Activated CD4-positive, alpha-beta T cell treated with anti-CD3 and anti-CD28 coated beads, Interleukin-2, amount 10 ng/mL, durations not matched to agents 24 days and 14 days (primary cell): ENCODE results near the gene KSR2. TPM values are rescaled to one million over a fixed set of nuclear protein-coding genes. Genes with fewer than 3 reads are reported as not detected.

ENCODE experiments used
- DNase-seq: peaks from one replicate; pipeline ENCODE4 v3.0.0; 2022
- H3K27ac Mint-ChIP-seq: one replicate; pipeline ENCODE4 v1.8.0; 2022; ENCODE audit warnings: mild to moderate bottlenecking, mixed read lengths
- H3K27me3 Mint-ChIP-seq: one replicate; pipeline ENCODE4 v1.8.0; 2022; ENCODE audit warnings: mixed read lengths
- H3K36me3 Mint-ChIP-seq: one replicate; pipeline ENCODE4 v1.8.0; 2022; ENCODE audit warnings: low read depth, mild to moderate bottlenecking, mixed read lengths
- H3K4me1 Mint-ChIP-seq: one replicate; pipeline ENCODE4 v1.8.0; 2021; ENCODE audit warnings: mixed read lengths
- H3K4me3 Mint-ChIP-seq: one replicate; pipeline ENCODE4 v1.8.0; 2022; ENCODE audit warnings: mild to moderate bottlenecking, moderate library complexity, mixed read lengths
- H3K9me3 Mint-ChIP-seq: one replicate; pipeline ENCODE4 v1.8.0; 2021; ENCODE audit warnings: mixed read lengths
- intact Hi-C: fragments of 100-400 bp; cut with micrococcal nuclease; formaldehyde crosslinking; loops from one replicate; pipeline ENCODE4 v1.15.1; 2023
- total RNA-seq: library from RNA; stranded (reverse); gene quantifications from 2 replicates; pipeline ENCODE4 v1.2.3, GENCODE V29; 2022

KSR2 gene
- total RNA-seq, 1 donor from 2014 or later: 0.02 TPM

GRCh38 chr12:117433878-117434277, 534.9 kb downstream of the KSR2 start:
- Mint-ChIP-seq H3K4me1 (no peaks in the 10 kb centered on the region), H3K27ac (no peak overlapping the region), H3K27me3 (no peaks in the 10 kb centered on the region), H3K4me3 (no peak overlapping the region), H3K36me3 (no peaks in the 10 kb centered on the region), H3K9me3 (no peaks in the 10 kb centered on the region)
- no peak for DNase-seq
- intact Hi-C loops: no loop called here

DNA sequence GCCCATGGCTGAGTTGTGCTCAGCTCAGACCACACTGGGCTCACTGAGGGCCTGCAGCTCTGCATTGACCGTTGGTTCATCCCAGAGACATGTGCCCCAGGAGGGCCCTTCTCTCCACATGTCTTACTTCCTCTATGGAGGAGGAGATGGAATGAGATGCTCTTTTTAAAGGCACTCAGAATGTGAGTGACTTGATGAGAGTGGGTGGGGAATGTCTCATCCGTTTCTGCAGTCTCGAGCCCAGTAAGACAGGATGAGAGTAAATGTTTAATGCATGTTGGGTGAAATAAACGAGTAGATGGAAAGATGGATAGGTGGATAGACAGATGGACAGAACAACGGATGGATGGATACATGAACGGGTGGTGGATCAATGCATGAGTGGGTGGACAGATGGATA, 538.5 kb downstream of the KSR2 start:
- H3K4me1 Mint-ChIP-seq: no peaks in the 10 kb centered on the region
- H3K27ac Mint-ChIP-seq: no peak overlapping the region
- intact Hi-C loops: no loop called here
- H3K36me3 Mint-ChIP-seq: no peaks in the 10 kb centered on the region
- no peaks in the 10 kb centered on the region for H3K27me3 Mint-ChIP-seq
- H3K4me3 Mint-ChIP-seq: no peak overlapping the region
- DNase-seq: no peak
- H3K9me3 Mint-ChIP-seq: no peaks in the 10 kb centered on the region

DNA sequence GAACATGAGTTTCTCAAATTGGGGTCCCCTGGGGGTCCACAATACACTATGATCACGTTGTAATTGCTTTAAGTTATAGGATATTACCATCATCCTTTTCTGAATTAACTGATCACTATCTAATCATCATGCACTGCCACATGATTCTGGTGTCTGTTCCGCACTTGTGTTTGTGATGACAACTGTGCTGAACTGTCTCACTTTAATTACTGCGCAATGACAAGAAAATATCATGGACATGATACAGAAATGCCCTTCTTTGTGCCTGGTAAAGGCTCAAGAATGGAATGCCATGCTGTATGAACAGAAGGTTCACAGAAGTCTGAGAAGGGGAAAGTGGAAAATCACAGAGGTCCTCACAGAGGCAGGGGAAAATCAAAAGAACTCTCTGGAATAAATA, 541.6 kb downstream of the KSR2 start:
- H3K4me3 Mint-ChIP-seq: no peak overlapping the region
- intact Hi-C loops: no loop called here
- no peak for DNase-seq
- no peaks in the 10 kb centered on the region for H3K4me1 Mint-ChIP-seq
- H3K9me3 Mint-ChIP-seq: peaks cover 4% of the 10 kb centered on the region
- no peaks in the 10 kb centered on the region for H3K36me3 Mint-ChIP-seq
- no peak overlapping the region for H3K27ac Mint-ChIP-seq
- H3K27me3 Mint-ChIP-seq: no peaks in the 10 kb centered on the region

DNA sequence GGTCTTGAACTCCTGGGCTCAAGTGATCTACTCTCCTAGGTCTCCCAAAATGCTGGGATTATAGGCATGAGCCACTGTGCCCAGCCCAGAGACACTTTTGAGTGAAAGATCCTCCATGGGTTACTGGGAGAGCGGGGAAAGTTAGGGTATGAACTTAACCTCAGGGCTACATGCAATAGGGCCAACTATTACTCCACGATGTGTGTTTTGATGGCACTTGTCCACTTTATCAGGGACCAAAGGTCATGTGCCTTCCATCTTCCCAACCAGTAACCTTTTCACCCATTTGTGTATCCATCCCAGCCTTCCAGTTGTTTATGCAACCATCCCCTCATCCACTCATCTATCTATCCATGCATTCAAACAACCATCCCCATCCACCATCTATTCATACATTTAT, 546.8 kb downstream of the KSR2 start:
- no peaks in the 10 kb centered on the region for H3K4me1 Mint-ChIP-seq
- H3K4me3 Mint-ChIP-seq: no peak overlapping the region
- DNase-seq: no peak
- H3K27me3 Mint-ChIP-seq: no peaks in the 10 kb centered on the region
- H3K9me3 Mint-ChIP-seq: peaks cover 7% of the 10 kb centered on the region
- H3K27ac Mint-ChIP-seq: no peak overlapping the region
- intact Hi-C loops: no loop called here
- H3K36me3 Mint-ChIP-seq: no peaks in the 10 kb centered on the region

GRCh38 chr12:117421068-117421752, 547.6 kb downstream of the KSR2 start:
- Mint-ChIP-seq H3K4me3 (no peak overlapping the region), H3K27me3 (no peaks in the 10 kb centered on the region), H3K36me3 (no peaks in the 10 kb centered on the region), H3K4me1 (no peaks in the 10 kb centered on the region), H3K27ac (no peak overlapping the region), H3K9me3 (peaks cover 7% of the 10 kb centered on the region)
- no peak for DNase-seq
- intact Hi-C loops: no loop called here

DNA sequence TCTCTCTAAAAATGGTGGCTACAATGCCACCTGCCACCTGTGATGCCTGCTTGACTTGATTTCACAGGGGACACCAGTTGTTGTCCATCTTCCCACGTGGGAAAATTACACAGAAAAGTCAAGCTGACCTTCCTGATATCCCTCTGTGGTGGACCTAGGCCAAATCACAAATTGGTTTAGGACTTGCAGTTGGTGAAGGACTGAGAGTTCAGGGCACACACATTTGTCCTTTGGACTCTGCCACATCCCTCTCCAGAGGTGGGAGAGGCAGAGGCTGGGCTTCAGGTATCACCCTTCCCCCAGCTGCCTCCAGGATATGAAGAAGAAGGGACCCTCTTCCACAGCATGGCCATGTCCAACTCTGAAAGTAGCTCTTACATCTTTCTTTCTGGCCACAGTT, 551.8 kb downstream of the KSR2 start:
- H3K36me3 Mint-ChIP-seq: no peaks in the 10 kb centered on the region
- no peak overlapping the region for H3K27ac Mint-ChIP-seq
- no peaks in the 10 kb centered on the region for H3K27me3 Mint-ChIP-seq
- peaks cover 4% of the 10 kb centered on the region for H3K9me3 Mint-ChIP-seq
- no peak overlapping the region for H3K4me3 Mint-ChIP-seq
- DNase-seq: no peak
- intact Hi-C loops: no loop called here
- H3K4me1 Mint-ChIP-seq: no peaks in the 10 kb centered on the region

- H3K36me3 Mint-ChIP-seq: no peaks in the 10 kb centered on the region
- DNase-seq: no peak
- H3K27ac Mint-ChIP-seq: no peak overlapping the region
- no peak overlapping the region for H3K4me3 Mint-ChIP-seq
- intact Hi-C loops: no loop called here
- no peaks in the 10 kb centered on the region for H3K4me1 Mint-ChIP-seq
- H3K9me3 Mint-ChIP-seq: no peaks in the 10 kb centered on the region
- H3K27me3 Mint-ChIP-seq: no peaks in the 10 kb centered on the region
These were observed 556.2 kb downstream of the KSR2 start for GRCh38 chr12:117412465-117413188.

GRCh38 chr12:117409286-117409685, 559.5 kb downstream of the KSR2 start:
- H3K27me3 Mint-ChIP-seq: no peaks in the 10 kb centered on the region

GRCh38 chr12:117408161-117408791, 560.5 kb downstream of the KSR2 start:
- H3K4me1 Mint-ChIP-seq: no peaks in the 10 kb centered on the region
- H3K4me3 Mint-ChIP-seq: no peak overlapping the region
- no peaks in the 10 kb centered on the region for H3K27me3 Mint-ChIP-seq
- H3K36me3 Mint-ChIP-seq: no peaks in the 10 kb centered on the region
- no peak overlapping the region for H3K27ac Mint-ChIP-seq
- no peak for DNase-seq
- H3K9me3 Mint-ChIP-seq: no peaks in the 10 kb centered on the region
- intact Hi-C loops: no loop called here

More at GRCh38 chr12:117409286-117409685, 559.5 kb downstream of the KSR2 start:
- intact Hi-C loops: no loop called here
- Mint-ChIP-seq H3K36me3 (no peaks in the 10 kb centered on the region), H3K4me3 (no peak overlapping the region), H3K4me1 (no peaks in the 10 kb centered on the region), H3K9me3 (no peaks in the 10 kb centered on the region), H3K27ac (no peak overlapping the region)
- DNase-seq: no peak

DNA sequence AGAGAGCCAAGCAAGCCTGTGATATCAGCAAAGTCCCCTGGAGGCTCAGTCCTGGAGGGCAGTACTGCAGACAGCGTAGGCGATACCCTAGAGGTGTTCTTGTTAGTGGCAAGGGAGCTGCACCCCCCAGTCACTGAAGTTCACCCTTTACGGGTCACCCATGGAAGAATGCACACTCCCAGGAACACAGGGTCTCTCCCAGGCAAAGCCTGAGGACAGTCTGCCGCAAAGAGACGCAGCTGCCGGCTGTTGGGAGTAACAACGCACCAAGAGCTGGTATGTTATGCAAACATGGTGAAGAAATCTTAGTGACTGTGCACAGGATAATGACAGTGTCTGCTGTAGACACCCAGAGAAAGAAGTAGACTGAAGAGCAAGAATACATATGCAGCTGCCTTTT, 563.9 kb downstream of the KSR2 start:
- no peaks in the 10 kb centered on the region for H3K27me3 Mint-ChIP-seq
- no peak overlapping the region for H3K4me3 Mint-ChIP-seq
- H3K4me1 Mint-ChIP-seq: no peaks in the 10 kb centered on the region
- intact Hi-C loops: no loop called here
- no peaks in the 10 kb centered on the region for H3K36me3 Mint-ChIP-seq
- no peak for DNase-seq
- peaks cover 10% of the 10 kb centered on the region for H3K9me3 Mint-ChIP-seq
- no peak overlapping the region for H3K27ac Mint-ChIP-seq

- H3K4me3 Mint-ChIP-seq: no peak overlapping the region
- no peak for DNase-seq
- no peak overlapping the region for H3K27ac Mint-ChIP-seq
- no peaks in the 10 kb centered on the region for H3K36me3 Mint-ChIP-seq
- H3K27me3 Mint-ChIP-seq: no peaks in the 10 kb centered on the region
- no peaks in the 10 kb centered on the region for H3K4me1 Mint-ChIP-seq
- intact Hi-C loops: no loop called here
- peaks cover 12% of the 10 kb centered on the region for H3K9me3 Mint-ChIP-seq
These were observed 564.5 kb downstream of the KSR2 start for GRCh38 chr12:117404203-117404853.

DNA sequence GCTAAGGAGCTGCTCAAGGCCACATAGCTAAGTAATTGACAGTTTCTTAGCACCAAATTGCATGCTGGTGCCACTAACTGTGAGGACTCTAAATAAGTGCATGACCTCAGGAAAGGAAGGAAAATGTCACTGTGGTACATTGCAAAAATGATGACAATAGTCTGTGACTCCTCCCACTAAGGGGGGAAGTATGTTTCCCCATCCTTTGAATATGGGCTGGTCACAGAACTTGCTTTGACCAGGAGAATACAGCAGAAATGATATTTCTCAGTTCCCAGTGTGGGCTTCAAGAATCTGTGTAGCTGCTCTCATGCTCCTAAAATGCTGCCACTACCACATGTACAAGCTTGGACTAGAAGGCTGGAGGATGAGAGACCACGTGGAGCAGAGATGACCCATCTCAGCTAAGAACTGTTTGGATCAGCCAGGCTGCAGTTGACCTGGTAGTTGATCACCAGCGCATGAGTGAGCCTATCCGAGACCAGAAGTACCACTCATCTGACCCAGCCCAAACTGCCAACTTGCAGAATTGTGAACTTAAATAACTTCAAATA, 565.1 kb downstream of the KSR2 start:
- intact Hi-C loops: no loop called here
- no peak overlapping the region for H3K4me3 Mint-ChIP-seq
- H3K27me3 Mint-ChIP-seq: no peaks in the 10 kb centered on the region
- no peaks in the 10 kb centered on the region for H3K36me3 Mint-ChIP-seq
- H3K27ac Mint-ChIP-seq: no peak overlapping the region
- peaks cover 13% of the 10 kb centered on the region for H3K9me3 Mint-ChIP-seq
- H3K4me1 Mint-ChIP-seq: no peaks in the 10 kb centered on the region
- no peak for DNase-seq
